GM19099 (cell line): ENCODE measurements around the gene STX11.
A peak's percentile ranks its signal among the peaks of the same experiment; 100 is the strongest.

ENCODE experiments used
- POLR2A ChIP-seq: IDR thresholded peaks from 3 replicates; pipeline ENCODE4 v1.6.1; 2011; ENCODE audit warnings: low read depth; ENCODE audit not compliant: insufficient read length; ENCODE audit errors: extremely low read depth

The STX11 gene

GRCh38 chr6:144149894-144150709 lies at the start of gene STX11:
TSS of gene STX11 (plus strand) at chr6:144150517. CDS start at chr6:144186628, 36,111 bp downstream.
- peak; percentile 95 for TF ChIP-seq POLR2A

- TF ChIP-seq POLR2A: no peak
These were observed 47.2 kb upstream of the STX11 start for GRCh38 chr6:144103026-144103563.

GRCh38 chr6:144104488-144104887 lies 45.8 kb upstream of the STX11 start:
- no peak for TF ChIP-seq POLR2A

- TF ChIP-seq POLR2A: no peak
These were observed 45.3 kb upstream of the STX11 start for GRCh38 chr6:144104898-144105487.

GRCh38 chr6:144106206-144106605 lies 44.1 kb upstream of the STX11 start:
- no peak for TF ChIP-seq POLR2A

GRCh38 chr6:144110210-144110609 lies 40.1 kb upstream of the STX11 start:
- TF ChIP-seq POLR2A: no peak

GRCh38 chr6:144113366-144113765 lies 37.0 kb upstream of the STX11 start:
- no peak for TF ChIP-seq POLR2A

GRCh38 chr6:144115219-144115618 lies 35.1 kb upstream of the STX11 start:
- no peak for TF ChIP-seq POLR2A

GRCh38 chr6:144119376-144119775 lies 30.9 kb upstream of the STX11 start:
- TF ChIP-seq POLR2A: no peak

GRCh38 chr6:144122861-144123260 lies 27.5 kb upstream of the STX11 start:
- TF ChIP-seq POLR2A: no peak

- no peak for TF ChIP-seq POLR2A
These were observed 26.9 kb upstream of the STX11 start for GRCh38 chr6:144123421-144123820.

GRCh38 chr6:144123836-144124235 lies 26.5 kb upstream of the STX11 start:
- TF ChIP-seq POLR2A: no peak

- no peak for TF ChIP-seq POLR2A
These were observed 23.2 kb upstream of the STX11 start for GRCh38 chr6:144127097-144127496.

- no peak for TF ChIP-seq POLR2A
These were observed 20.8 kb upstream of the STX11 start for GRCh38 chr6:144129469-144129868.

- TF ChIP-seq POLR2A: no peak
These were observed 19.0 kb upstream of the STX11 start for GRCh38 chr6:144131248-144131709.
